Stimulated activated CD4-positive, alpha-beta T cell treated with anti-CD3 and anti-CD28 coated beads, TNF-alpha, amount 100 ng/mL, for 4 hours (primary cell): Measurements from ENCODE around the gene TMEM80.
"Not testable (repeated sequence)": the region's sequence is repeated elsewhere in the genome, so short reads cannot be mapped to it uniquely, and the experiment has no call there.

ENCODE experiments used
- DNase-seq, 3 experiments: peaks; one replicate each; pipeline ENCODE4 v3.0.0-alpha.2; 2020; ENCODE audit warnings: low read depth in 3 of 3

Gene TMEM80

DNA sequence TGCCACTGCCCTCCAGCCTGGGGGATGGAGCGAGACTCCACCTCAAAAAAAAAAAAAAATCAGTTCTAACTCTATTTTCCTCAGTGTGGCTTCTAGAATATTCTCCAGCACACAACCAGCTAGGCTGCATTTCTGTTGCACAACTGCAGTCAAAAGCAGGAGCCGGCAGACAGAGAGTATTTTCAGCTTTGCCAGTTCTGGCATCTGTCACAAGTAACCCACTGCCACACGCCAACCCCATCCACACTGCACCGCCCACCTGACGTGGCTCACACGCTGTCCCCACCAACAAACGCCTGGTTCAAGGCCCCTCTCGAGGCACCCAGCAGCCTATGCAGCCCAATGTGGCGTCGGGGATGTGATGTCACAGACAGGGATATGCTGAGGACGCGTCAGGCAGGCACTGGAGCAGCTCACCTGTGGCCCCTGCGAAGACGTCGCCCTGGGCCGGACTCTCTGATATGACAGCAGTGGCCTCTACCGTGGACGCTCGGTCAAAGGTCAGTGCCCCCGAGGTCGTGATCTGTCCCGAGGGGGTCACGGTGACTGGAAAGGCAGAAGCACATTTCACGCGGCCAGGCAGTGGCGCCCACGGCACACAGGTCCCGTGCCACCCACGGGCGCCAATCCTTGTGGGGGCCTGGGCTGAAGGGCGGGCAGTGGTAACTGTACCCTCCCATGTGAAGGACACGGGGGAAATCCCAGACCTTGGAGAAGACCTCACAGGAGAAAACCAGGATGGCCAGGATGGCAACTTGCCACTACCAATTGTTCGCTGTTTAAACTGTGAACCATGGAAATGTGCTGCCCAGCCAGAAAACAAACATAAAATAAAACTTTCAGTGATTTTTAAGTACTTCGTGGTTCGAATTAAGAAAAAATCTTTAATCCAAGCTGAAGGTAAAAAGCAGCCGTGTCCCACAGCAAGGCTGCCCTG, 16.1 kb upstream of the TMEM80 start:
- DNase-seq = no peak

DNA sequence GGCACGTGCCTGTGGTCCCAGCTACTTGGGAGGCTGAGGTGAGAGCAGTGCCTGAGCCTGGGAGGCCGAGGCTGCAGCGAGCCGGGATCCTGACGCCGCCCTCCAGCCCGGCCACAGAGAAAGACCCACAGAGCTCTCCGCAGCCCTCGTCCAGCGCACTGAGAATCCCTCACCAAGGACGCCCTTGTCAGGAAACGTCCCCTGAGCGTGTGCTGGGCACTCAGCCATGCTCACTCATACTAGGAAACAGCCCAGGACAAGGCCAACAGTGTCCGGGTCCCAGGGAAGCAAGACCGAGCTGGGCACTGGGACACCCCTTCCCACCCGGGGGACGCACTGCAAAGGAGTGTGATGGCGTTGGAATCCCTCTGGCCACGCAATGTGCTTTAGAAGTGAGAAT, 15.1 kb upstream of the TMEM80 start:
- DNase-seq = no peak

DNA sequence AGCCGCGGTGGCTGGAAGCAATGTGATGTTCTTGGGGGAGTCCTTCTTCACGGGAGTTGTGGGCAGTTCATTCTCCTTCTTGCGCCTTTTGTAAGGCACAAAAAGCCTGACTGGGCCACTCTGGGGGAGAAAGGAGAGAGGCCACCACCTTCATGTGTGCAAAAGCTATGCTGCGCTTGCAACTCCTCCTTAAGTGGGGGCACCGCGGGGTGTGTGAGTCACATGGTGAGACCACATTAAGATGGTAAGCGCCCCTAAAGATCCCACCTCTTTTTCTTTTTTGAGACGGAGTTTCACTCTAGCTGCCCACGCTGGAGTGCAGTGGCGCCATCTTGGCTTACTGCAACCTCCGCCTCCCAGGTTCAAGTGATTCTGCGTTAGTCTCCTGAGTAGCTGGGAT, 14.6 kb upstream of the TMEM80 start:
- no peak for DNase-seq

DNA sequence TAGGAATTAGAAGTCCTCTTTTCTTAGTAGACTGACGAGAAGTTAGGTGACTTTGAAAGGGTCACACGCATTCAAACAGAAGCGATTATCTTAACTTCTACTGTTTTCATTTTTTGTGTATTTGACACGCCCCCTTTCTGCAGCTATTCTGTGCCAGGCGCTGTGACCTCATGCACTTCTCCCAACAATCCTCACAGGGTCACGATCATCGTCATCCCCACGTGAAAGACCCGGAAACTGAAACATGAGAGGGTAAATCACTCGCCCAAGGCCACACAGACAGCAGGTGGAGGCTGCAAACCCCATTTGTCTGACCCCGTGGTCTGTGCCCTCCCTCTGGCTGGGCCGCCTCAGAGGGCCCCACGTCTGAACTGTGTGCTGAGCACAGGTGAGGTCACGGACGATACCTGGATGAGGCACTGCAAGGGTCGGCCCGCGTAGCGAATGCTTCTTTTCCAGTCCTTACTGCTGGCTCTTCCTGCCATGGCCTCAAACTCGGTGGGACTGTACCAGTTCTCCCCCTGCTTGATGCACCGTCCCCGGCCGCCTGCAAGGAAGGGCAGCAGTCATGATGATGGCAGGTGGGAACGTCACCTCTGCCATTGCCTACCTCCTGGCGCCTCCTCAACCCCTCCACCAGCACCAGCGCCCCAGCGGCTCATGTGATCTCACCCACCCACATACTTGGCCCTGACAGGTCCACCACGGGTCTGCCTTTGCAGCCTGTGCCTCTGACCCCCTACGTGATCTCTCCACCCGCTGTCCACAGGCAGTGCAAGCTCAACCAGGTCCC, 9.0 kb upstream of the TMEM80 start:
- DNase-seq = no peak

DNA sequence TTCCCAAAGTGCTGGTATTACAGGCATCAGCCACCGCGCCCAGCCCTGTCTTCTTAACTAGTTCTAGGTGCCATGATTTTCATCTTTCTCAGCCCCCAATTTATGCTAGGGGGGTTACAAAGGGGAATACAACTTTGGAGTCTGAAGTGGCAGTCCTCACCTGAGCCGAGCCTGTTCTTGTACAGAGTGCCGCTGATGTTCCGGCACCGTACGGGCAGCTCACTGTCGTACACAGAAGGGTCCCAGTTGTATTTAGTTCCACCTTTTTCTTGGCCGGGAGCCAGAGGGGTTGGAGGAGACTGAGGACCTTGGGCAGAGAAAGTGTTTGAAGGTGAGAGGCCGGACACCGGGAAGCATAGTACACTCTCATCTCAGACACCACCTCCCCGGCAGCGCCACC, 7.9 kb upstream of the TMEM80 start:
- DNase-seq = no peak

DNA sequence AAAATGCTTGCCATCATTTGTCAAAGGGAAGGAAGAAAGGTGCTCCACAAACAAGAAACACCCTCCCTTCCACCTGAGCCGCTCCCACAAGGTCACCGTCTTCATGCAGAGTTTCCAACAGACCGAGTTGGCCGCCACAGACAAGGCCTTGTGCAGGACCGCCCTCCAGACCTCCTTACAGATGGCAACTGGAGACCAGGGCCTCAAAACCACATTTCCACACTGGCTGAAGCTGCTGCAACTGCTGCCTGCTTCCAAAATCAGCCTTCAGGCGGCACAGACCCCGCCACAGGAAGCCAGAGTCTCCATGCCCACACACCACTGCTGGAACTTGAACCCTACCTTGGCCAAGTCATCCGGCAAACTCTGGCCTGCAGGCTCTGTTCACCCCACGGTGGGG, 6.9 kb upstream of the TMEM80 start:
- no peak for DNase-seq

DNA sequence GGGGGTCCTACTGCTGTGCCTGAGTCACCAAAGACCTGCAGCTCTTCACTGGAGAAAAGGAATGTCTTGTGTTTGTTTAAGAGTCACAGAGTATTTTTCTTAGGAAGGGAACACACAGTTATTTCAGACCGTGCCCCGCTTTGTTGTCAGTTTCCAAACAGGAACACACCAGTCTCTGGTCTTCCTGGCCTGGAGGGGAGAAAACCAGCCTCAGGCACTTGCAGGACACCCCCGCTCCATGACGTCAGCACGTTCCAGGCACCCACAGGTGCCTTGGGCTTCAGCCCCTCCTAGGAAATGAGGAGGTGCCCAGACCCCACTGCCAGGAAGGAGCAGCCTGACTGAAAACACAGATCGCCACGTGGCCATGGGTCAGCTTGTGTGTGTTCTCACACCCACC, 6.0 kb upstream of the TMEM80 start:
- no peak for DNase-seq

DNA sequence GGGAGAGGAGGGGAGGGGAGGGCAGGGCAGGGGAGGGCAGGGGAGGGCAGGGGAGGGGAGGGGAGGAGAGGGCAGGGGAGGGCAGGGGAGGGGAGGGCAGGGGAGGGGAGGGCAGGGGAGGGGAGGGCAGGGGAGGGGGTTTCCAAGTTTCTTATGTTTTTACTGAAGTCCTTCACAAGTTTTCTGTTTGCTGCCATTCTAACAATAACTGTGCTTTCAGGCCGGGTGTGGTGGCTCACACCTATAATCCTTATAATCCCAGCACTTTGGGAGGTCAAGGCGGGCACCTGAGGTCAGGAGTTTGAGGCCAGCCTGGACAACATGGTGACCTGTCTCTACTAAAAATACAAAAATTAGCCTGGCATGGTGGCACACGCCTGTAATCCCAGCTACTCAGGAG, 5.4 kb upstream of the TMEM80 start:
- not testable (repeated sequence) for DNase-seq

DNA sequence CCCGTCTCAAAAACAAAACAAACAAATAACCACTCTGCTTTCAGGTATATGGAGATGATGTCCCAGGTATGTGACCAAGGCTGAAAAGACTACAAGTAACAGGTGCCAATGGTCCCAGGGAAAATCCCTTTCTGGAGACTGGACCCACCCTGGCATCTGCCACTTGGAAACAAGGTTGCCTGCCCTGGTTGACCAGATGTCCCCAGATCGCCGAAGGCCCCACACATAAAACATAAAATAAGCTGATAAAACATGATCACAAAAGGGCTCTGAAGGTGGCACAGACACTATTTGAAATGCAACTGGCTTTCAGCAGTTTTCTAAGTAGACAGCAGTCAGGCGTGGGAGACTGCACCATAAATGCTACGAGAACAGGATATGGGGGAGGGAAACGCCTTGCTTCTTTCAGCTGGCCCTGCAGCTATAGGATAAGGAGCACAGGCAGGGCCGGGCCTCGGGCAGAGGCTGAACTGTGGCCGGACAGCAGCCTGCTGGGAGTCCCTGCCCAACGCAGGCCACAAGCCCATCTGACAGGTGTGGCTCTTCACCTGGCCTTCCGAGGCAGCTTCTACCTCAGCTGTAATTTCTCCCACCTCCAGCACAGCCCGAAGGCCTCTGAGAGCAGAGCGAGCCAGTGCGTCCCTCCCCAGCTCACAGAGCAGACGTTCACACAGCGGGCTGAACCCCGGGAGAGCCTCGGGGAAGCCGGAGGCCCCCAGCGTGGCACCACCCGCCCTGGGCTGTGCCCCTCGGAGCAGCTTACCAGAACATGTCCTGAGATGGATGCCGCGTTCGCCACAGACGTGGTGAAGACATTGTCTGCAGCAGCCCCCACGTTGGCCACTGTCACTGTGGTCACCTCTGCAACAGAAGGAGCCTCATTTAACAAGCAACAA, 4.6 kb upstream of the TMEM80 start:
- DNase-seq = no peak

DNA sequence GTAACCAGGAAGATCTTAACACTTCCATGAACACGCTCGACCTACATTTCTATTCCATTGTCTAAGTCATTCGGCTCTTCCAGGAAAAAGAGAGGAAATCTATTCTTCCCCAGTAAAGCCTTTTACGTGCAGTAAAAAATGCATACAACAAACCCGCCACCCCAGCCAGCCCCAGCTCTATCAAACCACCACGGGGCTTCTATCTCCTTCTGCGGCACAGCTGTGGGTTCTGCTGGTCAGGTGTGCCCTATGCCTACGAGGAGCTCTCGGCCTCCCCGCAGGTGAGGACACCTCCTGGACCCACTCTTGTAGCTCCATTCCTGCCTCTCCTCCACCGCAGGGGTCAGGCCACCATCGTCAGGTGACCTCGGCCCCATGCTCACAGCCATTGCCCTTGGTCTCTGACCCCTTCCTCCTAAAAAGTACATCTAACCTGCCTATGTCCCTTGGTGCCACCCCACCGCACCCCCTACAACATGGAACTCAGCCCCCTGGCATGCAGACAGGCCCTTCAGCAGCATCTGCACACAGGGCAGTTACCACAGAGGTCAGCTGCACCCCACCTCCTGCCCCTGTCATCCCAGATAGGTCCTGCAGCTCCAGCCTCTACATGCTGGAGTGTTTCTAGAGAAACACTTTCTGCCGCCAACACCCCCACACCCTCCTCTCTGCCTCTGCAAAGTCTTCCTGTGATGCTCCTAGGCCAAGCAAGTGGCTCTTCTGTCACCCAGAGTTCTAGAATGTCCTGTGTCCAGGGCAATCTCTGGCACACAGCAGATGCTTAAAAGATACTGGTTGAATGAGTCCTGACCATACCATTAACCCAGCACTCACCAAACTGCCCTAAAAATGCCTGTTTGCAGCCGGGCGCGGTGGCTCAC, 3.7 kb upstream of the TMEM80 start:
- DNase-seq = no peak

DNA sequence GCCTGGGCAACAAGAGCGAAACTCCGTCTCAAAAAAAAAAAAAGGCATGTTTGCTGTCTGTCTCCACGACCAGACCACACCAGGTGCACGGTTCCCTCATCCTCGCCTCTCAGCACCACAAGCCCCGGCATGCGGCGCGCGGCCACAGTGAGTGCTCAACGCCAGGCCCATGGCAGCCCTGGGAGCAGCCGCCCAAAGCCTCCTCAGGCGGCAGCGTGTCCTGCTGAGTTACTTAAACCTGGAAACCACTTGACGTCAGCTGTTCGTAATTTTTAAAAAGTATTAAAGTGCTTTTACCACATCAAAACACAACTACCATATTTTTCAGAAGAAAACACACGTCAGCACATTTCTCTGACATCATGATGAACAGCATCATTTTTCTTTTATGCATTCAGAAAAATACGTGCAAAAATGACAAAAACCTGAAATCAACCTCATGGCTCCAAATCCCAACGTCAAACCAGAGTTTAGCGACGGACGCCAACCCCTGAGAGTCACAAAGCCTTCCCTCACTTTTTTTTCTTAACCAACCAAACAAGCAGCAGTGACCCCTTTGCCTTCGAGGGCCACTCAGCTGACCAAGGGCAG, 2.7 kb upstream of the TMEM80 start:
- no peak for DNase-seq

DNA sequence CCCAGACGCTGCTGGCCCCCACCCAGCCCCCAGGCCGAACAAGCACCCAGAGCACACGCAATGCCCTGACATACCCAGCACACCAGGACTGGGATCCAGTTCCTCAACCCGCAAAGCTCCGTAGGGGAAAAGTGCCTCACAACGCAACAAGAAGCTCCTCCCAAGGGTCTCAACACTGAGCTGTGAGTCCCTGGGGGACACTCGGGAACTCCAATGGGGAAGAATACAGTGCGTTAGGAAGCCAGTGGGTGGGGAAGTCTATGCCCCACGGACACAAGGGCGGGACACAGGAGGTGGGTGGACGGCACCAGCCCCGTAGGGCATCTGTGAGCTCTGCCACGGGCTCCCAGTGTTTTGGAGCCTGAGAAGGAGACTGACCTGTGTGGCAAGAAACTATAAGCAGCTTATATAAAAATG, 2.2 kb upstream of the TMEM80 start:
- DNase-seq = no peak

DNA sequence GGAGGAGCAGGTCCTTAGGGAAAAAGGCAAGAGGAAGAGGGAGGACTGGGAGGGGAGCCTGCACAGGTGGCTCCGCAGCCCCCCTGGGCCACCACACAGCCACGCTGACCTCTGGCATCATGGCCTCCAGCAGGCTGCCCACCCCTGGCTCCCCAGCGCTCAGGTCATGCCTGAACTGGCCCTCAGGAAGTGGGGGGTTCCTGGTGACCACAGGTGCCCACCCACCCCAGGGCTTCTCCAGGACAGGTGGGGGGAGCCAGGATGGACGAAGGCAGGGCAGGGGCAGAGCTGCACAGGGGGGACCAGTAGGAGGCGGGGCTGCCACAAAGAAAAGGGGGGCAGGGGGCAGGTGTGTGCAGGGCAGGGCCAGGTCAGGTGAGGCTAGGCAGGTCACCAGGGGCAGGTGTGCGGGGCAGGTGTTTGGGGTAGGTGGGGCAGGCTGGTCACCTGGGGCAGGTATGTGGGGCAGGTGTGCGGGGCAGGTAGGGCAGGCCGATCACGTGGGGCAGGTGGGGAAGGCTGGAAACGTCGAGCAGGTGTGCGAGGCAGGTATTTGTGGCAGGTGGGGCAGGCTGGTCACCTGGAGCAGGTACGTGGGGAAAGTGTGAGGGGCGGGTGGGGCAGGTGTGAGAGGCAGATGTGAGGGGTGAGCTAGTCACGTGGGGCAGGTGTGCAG, 1.6 kb upstream of the TMEM80 start:
- DNase-seq = no peak

DNA sequence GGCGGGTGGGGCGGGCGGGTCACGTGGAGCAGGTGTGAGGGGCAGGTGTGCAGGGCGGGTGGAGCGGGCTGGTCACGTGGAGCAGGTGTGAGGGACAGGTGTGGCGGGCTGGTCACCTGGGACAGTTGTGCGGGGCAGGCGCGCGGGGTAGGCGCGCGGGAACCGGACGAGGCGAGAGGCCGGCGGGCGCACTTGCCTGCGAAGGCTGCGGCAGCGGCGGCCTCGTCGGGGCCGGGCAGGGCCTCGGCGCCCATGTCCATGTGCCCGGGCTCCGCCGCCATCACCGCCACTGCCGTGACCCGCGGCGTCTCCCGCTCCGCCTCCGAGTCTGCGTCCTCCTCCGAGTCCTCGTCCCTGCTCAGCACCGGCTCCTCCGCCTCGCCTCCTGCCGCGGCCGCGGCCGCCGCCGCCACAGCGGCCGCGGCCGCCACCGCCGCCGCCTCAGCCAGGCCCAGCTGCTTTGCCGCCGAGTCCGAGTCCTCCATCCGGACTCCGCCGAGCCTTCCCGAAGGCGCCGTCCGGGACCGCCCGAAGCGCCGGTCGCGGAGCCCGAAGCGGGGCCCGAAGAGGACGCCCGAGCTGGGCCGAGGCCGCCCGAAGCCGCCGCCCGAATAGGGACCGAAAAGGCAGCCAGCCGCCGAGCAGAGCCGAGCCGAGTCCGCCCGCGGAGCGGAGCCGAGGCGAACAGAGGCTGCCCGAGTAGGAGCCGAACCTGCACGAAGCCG, 891 bp upstream of the TMEM80 start, which contains the start of gene DEAF1:
DEAF1 (minus strand) TSS at position 660 of the 725 bp plus-strand sequence; CDS start at position 485, 175 bp downstream.
- DNase-seq = peak; percentile 98

DNA sequence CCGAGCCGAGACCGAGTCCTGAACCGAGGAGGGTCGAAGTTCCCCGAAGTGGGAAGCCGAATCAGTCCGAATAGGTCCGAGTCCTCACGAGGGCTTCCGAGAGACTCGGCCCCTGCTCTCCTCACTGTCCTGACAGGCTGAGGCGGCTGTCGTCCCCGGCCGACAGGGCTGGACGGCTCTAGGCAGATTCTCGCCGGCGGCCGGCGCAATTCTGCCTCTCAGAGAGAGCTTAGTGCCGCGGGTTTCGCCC, 403 bp upstream of the TMEM80 start:
- no peak for DNase-seq

DNA sequence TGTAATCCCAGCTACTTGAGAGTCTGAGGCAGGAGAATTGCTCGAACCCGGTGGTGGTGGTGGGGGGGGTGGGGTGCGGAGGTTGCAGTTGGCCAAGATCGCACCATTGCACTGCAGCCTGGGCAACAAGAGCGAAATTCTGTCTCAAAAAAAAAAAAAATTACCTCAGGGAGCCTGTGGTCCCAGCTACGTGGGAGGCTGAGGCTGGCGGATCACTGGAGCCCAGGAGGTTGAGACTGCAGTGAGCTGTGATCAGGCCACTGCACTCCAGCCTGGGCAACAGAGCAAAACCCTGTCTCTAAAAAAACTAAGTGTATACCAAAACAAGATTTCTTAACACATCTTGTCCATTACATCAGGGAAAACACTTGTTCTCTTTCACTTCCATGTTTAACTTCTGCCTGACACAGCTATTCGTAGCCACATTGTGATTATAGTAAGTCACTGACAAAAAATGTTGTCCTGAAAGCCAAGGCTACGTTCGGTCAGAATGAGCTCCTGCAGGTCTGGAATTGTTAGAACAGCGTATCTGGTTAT, 1.4 kb downstream of the TMEM80 start:
- DNase-seq = no peak

DNA sequence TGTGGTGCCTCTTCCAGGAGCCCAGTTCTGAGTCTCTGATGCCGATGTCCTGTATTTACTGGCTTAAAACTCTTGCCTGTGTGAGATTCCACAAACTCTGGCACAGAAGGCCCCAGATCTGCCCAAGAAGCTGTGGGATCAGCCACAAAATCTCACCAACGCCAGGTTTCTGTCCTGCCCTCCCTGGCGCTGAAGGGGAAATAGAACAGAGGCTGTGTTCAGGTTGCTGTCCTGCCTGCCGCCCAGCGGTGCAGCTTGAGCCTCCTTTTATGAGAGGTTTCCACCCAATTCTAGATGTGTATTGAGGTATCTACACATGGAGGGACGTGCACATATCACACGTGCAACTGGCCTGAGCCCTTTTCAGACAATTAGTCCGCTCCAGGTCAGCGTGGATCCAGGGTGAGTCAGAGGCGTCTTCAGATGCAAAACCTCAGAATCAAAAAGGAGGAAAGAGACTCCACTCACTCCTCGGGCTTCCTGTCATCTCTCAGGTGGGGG, 2.2 kb downstream of the TMEM80 start:
- no peak for DNase-seq

DNA sequence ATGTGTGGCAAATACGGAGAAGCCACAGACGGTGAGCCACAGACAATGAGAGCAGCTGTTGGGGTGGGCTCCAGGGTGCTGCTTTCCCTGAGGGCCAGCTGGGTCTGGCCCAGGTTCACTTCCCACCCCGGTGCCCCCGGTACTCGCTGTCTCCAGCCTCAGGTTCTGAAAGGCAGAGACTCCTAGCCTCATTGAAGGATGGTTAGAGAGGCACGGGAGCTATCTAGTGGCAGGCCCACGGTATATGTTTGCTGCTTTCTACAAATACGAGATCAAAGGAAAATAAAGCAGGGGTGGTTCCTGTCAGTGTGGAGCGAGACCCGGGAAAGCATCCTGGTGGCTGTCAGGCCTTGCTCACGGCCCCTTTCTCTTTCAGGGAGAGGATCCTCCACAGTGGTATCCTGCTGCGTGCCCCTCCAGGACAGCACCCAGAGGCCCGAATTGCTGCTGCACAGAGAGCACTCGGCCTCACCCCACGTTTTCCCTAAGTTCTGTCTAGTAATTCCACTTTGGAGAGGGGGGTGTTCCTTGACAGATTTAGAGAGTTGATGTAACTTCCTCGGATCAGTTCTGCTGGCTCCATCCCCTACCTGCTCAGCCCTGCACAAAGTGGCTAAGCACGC, 3.0 kb downstream of the TMEM80 start:
- no peak for DNase-seq

DNA sequence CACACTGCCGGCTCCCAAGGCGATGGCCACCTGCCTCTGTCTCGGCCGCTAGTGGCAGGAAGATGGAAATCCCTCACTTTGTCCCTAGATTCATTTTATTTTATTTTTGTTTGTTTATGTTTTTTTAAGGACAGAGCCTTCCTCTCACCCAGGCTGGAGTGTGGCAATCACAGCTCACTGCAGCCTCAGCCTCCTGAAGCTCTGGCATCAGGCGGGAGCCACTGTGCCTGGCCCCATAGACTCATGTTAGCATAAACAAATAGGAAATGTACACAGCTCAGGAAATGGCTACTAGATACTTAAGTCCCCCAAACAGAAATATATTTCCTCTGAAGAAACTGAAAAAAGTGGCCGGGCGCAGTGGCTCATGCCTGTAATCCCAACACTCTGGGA, 3.5 kb downstream of the TMEM80 start:
- no peak for DNase-seq
